NB4 (cell line): ENCODE results near the gene C1QTNF9B.

Experiments used
- MAX ChIP-seq: IDR thresholded peaks from 2 replicates; pipeline ENCODE4 v1.6.1; 2011; ENCODE audit warnings: low read depth, low read length
- POLR2A ChIP-seq: IDR thresholded peaks from 2 replicates; pipeline ENCODE4 v1.6.1; 2011; ENCODE audit warnings: mild to moderate bottlenecking; ENCODE audit not compliant: insufficient read length; ENCODE audit errors: extremely low read depth
- TF ChIP-seq, protein P1 (sequence below): IDR thresholded peaks from one replicate; pipeline ENCODE4 v1.5.1; 2012; ENCODE audit warnings: low read depth, low read length

GRCh38 chr13:23842406-23842805, 54.9 kb downstream of the C1QTNF9B start:
- TF ChIP-seq, protein P1, sequence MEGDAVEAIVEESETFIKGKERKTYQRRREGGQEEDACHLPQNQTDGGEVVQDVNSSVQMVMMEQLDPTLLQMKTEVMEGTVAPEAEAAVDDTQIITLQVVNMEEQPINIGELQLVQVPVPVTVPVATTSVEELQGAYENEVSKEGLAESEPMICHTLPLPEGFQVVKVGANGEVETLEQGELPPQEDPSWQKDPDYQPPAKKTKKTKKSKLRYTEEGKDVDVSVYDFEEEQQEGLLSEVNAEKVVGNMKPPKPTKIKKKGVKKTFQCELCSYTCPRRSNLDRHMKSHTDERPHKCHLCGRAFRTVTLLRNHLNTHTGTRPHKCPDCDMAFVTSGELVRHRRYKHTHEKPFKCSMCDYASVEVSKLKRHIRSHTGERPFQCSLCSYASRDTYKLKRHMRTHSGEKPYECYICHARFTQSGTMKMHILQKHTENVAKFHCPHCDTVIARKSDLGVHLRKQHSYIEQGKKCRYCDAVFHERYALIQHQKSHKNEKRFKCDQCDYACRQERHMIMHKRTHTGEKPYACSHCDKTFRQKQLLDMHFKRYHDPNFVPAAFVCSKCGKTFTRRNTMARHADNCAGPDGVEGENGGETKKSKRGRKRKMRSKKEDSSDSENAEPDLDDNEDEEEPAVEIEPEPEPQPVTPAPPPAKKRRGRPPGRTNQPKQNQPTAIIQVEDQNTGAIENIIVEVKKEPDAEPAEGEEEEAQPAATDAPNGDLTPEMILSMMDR, result no peak
- no peak for TF ChIP-seq POLR2A
- TF ChIP-seq MAX, result no peak
